GM12891 (cell line): ENCODE measurements around the gene CRB3.

ENCODE experiments used
- PAX5 ChIP-seq: IDR thresholded peaks from 2 replicates; pipeline ENCODE4 v1.6.1; 2011; ENCODE audit warnings: low read length, moderate library complexity, mild to moderate bottlenecking; ENCODE audit not compliant: insufficient read depth, severe bottlenecking
- POLR2A ChIP-seq: IDR thresholded peaks from 2 replicates; pipeline ENCODE4 v1.6.1; 2011; ENCODE audit warnings: low read depth, low read length, control low read depth
- POLR2AphosphoS5 ChIP-seq: IDR thresholded peaks from 2 replicates; pipeline ENCODE4 v1.6.1; 2011; ENCODE audit warnings: low read depth, low read length, control low read depth
- TAF1 ChIP-seq: IDR thresholded peaks from 2 replicates; pipeline ENCODE4 v1.6.1; 2011; ENCODE audit warnings: low read depth, low read length, control low read depth

DNA sequence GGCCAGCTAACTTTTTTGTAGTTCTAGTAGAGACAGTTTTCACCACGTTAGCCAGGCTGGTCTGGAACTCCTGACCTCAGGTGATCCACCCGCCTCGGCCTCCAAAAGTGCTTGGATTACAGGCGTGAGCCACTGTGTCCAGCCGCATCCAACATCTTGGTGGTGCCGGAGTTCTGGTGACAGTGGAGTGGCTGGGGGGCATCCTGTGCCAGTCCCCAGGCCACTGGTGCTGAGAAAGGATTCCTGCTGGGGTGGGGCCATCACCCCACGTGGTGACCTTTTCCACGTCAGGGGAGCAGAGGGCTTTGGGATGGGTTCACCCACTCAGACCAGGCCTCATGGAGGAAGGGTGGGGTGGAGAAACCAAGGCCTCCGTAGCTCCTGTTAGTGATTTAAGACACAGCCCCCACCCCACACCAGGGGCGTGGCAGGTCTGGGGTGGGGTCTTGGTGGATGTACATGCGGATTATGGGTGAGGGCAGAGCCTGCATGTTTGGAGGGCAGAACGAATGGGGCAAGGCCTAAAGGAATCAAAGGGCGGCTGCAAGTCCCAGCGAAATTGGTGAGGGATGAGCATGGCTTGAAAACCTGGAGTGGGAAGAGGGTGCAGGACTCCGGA, 51.0 kb downstream of the CRB3 start:
- no peak for TF ChIP-seq POLR2A
- no peak for TF ChIP-seq POLR2AphosphoS5
- no peak for TF ChIP-seq TAF1
- no peak for TF ChIP-seq PAX5
